ENCODE results near the gene DBN1.

DNA sequence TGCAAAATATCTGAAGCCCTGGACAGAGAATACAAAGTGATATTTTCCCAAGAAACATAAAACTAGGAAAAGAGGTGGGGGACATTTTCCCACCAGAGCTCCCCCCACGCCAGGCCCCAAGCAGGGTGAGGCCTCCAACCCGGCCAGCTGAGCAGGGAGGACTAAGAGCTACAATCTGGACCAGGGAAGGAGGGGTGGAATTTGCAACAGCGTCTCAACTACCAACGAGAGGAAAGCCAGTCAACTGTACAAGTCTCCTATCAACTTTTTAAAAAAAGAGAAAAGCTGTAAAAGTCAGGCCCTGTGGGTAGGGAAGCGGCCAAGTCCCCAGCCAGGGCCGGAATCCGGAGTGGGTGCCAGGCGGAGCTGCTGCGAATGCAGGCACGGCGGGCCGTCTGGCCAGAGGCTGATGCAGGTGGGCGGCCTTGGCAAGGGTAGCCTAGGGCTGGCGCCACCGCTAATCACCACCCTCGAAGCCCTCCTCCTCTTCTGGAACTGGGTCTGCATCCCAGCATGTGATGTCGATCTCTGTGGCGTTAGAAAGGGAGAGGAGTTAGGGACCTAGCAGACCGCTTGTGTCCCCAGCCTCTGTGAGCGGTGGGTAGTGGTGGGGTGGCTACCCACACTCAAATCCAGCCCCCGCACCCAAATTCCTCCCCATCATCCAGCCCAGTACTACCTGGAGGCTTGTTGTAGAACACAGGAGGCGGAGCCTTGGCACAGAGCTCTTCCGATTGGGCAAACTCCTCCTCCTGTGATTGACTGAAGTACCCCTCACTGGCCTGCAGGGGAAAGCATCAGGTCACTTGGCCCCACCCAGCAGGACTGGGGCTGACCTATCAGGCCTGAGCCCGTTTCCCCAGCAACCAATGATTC is 16.2 kb downstream of the DBN1 start:
- TF ChIP-seq, protein P1, sequence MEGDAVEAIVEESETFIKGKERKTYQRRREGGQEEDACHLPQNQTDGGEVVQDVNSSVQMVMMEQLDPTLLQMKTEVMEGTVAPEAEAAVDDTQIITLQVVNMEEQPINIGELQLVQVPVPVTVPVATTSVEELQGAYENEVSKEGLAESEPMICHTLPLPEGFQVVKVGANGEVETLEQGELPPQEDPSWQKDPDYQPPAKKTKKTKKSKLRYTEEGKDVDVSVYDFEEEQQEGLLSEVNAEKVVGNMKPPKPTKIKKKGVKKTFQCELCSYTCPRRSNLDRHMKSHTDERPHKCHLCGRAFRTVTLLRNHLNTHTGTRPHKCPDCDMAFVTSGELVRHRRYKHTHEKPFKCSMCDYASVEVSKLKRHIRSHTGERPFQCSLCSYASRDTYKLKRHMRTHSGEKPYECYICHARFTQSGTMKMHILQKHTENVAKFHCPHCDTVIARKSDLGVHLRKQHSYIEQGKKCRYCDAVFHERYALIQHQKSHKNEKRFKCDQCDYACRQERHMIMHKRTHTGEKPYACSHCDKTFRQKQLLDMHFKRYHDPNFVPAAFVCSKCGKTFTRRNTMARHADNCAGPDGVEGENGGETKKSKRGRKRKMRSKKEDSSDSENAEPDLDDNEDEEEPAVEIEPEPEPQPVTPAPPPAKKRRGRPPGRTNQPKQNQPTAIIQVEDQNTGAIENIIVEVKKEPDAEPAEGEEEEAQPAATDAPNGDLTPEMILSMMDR (conservative IDR thresholded peaks at IDR 0.05; ENCODE audit: low read depth in 2 of 2): peak; percentile 13 to 36; a peak in 1 of 4 replicates
- TF ChIP-seq EZH2 (IDR thresholded peaks at IDR 0.05; ENCODE audit: low read depth, unreplicated experiment) (no peak), POLR2AphosphoS5 (IDR thresholded peaks at IDR 0.05; ENCODE audit: low read depth) (no peak), EZH2phosphoT487 (IDR thresholded peaks at IDR 0.05; ENCODE audit: unreplicated experiment) (no peak), STAT1 (IDR thresholded peaks at IDR 0.05; ENCODE audit: unreplicated experiment) (no peak), JUNB (IDR thresholded peaks at IDR 0.05; ENCODE audit: unreplicated experiment) (no peak), NANOG (IDR thresholded peaks at IDR 0.05; ENCODE audit: borderline replicate concordance) (no peak), ZNF114 (CRISPR knock-in tag; IDR thresholded peaks at IDR 0.05) (no peak), CREB1 (CRISPR knock-in tag; IDR thresholded peaks at IDR 0.05; ENCODE audit: low read depth) (peak; percentile 64), ZNF331 (CRISPR knock-in tag; IDR thresholded peaks at IDR 0.05; ENCODE audit: low read depth) (no peak)
- TF ChIP-seq, protein P2, sequence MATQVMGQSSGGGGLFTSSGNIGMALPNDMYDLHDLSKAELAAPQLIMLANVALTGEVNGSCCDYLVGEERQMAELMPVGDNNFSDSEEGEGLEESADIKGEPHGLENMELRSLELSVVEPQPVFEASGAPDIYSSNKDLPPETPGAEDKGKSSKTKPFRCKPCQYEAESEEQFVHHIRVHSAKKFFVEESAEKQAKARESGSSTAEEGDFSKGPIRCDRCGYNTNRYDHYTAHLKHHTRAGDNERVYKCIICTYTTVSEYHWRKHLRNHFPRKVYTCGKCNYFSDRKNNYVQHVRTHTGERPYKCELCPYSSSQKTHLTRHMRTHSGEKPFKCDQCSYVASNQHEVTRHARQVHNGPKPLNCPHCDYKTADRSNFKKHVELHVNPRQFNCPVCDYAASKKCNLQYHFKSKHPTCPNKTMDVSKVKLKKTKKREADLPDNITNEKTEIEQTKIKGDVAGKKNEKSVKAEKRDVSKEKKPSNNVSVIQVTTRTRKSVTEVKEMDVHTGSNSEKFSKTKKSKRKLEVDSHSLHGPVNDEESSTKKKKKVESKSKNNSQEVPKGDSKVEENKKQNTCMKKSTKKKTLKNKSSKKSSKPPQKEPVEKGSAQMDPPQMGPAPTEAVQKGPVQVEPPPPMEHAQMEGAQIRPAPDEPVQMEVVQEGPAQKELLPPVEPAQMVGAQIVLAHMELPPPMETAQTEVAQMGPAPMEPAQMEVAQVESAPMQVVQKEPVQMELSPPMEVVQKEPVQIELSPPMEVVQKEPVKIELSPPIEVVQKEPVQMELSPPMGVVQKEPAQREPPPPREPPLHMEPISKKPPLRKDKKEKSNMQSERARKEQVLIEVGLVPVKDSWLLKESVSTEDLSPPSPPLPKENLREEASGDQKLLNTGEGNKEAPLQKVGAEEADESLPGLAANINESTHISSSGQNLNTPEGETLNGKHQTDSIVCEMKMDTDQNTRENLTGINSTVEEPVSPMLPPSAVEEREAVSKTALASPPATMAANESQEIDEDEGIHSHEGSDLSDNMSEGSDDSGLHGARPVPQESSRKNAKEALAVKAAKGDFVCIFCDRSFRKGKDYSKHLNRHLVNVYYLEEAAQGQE (IDR thresholded peaks at IDR 0.05; ENCODE audit: unreplicated experiment): no peak
